NCI-H128 (cell line): ENCODE data around the gene ZDHHC5.

Experiments used
- DNase-seq: peaks from one replicate; lab custom pipeline; 2025; ENCODE audit not compliant: unreplicated experiment; lab: John Stamatoyannopoulos, UW

Gene ZDHHC5, protein sequence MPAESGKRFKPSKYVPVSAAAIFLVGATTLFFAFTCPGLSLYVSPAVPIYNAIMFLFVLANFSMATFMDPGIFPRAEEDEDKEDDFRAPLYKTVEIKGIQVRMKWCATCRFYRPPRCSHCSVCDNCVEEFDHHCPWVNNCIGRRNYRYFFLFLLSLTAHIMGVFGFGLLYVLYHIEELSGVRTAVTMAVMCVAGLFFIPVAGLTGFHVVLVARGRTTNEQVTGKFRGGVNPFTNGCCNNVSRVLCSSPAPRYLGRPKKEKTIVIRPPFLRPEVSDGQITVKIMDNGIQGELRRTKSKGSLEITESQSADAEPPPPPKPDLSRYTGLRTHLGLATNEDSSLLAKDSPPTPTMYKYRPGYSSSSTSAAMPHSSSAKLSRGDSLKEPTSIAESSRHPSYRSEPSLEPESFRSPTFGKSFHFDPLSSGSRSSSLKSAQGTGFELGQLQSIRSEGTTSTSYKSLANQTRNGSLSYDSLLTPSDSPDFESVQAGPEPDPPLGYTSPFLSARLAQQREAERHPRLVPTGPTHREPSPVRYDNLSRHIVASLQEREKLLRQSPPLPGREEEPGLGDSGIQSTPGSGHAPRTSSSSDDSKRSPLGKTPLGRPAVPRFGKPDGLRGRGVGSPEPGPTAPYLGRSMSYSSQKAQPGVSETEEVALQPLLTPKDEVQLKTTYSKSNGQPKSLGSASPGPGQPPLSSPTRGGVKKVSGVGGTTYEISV

GRCh38 chr11:57667736-57668433 lies at the start of gene ZDHHC5:
Gene ZDHHC5 (plus strand): TSS chr11:57668114. CDS start chr11:57673091, 4,977 bp downstream.
- DNase-seq, result peak; percentile 96

DNA sequence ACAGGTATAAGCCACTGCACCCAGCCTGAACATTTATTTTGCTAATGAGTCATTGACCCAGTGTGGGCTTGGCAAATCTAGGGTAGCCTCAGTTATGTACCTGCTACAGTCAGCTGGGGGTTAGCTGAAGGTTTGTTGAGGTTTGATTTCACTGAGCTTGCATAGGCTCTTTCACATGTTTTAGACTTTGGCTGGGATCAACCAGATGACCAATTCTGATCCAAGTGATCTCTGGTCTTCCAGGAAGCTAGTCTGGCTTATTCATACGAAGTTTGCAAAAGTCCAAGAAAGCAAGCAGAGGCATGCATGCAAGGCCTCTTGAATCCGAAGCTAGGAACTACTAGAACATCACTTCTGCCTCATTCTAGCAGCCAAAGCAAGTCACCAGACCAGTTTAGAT lies 49.5 kb upstream of the ZDHHC5 start:
- DNase-seq, result no peak

DNA sequence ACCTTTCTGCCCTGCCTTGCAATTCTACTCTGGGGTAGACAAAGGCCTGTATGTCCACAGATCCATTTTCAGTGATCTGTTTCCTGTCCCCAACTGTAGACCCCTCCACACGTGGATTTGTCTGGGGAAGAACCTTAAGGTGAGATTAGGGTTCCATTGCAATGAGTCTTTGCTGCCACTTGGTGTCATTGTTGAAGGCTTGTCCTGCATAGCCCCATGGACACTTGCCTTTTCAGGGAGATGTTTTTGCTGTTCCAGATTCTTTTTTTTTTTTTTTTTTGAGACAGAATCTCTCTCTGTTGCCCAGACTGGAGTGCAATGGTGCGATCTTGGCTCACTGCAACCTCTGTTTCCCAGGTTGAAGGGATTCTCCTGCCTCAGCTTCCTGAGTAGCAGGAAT lies 48.6 kb upstream of the ZDHHC5 start:
- no peak for DNase-seq

DNA sequence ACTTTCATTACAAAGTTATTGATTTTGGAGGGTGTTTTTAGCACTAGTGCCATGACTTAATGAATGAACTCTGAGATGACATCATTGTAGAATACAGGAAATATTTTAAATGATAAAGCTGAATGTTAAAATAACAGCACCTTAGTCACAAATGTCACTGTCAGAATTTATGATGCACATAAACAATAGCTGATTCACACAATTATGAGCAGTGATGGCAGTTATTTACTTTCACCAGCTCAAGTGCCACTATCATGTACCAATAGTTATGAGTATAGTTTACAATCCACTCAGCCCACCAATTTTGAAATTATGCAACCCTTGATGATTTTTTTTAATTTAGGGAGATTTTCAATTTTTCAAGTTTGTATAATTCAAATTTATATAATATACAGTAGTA lies 47.4 kb upstream of the ZDHHC5 start:
- DNase-seq, result no peak

DNA sequence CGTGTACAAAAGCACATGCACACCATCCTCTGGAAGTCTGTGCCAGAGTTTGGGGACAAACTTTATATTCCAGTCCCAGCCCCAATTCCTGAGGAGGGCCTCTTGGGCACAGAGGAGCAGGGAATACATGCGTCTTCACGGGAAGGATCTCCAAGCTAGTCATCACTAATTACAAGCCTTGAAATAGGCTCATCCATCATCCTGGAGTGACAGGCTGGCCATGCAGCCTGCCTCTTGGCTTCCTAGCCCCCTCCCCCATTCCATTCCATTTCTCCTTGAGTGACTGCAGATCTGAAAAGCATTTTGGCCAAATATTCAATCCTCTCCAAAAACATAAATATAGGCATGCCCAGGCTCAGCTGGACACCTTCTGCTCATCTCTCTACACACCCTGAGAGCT lies 45.7 kb upstream of the ZDHHC5 start:
- DNase-seq, result no peak

DNA sequence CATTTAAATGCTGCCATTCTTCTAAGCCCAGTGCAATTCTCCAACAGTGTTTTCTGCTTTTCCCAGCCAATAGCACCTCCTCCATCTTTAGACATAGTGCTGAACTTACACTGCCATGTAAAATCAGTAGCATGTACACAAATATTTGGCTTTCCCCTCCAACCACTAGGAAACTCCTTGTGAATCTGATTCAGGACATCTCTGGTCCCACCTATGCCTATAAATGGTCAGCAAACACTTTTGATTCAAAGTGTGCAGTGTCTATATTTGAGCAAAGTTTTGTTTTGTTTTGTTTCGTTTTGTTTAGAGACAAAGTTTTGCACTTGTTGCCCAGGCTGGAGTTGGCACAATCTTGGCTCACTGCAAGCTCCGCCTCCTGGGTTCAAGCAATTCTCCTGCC lies 43.0 kb upstream of the ZDHHC5 start:
- DNase-seq, result no peak

DNA sequence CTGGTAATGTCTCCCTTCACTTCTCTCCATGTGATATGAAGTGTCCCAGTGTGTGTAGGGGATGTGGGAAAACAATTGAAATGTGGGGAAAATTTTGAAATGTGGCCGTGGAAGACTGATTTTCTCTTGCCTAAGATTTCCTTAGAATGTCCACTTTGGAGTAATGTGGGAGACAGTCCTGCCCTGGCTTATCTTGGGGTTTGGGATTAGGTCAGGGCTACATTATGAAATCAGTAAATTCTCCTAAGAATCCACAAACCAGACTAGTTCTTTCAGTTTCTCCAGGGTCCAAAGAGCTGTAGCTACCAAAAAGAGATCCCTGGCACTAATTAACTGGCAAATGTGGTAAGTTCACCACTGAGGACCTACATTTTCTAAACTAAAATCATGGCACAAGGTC lies 41.0 kb upstream of the ZDHHC5 start:
- no peak for DNase-seq

GRCh38 chr11:57630171-57630570 lies 37.7 kb upstream of the ZDHHC5 start:
- no peak for DNase-seq

DNA sequence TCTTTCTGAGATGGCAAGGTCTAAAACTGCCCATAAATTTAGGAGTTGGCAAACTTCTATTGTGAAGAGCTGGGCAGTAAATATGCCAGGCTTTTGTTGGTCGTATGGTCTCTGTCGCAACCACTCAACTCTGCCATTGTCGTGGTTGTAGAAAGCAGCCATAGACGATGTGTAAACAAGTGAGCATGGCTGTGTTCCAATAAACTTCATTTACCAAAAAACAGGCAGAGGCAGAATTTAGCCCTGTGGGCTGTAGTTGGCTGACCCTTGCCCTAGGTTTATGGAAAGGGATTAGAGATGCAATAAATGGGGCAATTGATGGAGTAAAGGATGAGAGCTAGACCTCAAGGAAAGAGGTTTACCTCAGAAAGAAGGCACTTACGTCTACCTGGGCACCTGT lies 35.8 kb upstream of the ZDHHC5 start:
- DNase-seq, result no peak

GRCh38 chr11:57633394-57634070 lies 34.4 kb upstream of the ZDHHC5 start:
- DNase-seq, result no peak

- DNase-seq, result no peak
Observed at GRCh38 chr11:57634311-57634710, 33.6 kb upstream of the ZDHHC5 start.

- DNase-seq, result no peak
Observed at GRCh38 chr11:57635246-57635645, 32.7 kb upstream of the ZDHHC5 start.

GRCh38 chr11:57637626-57638004 lies 30.3 kb upstream of the ZDHHC5 start:
- DNase-seq, result no peak

DNA sequence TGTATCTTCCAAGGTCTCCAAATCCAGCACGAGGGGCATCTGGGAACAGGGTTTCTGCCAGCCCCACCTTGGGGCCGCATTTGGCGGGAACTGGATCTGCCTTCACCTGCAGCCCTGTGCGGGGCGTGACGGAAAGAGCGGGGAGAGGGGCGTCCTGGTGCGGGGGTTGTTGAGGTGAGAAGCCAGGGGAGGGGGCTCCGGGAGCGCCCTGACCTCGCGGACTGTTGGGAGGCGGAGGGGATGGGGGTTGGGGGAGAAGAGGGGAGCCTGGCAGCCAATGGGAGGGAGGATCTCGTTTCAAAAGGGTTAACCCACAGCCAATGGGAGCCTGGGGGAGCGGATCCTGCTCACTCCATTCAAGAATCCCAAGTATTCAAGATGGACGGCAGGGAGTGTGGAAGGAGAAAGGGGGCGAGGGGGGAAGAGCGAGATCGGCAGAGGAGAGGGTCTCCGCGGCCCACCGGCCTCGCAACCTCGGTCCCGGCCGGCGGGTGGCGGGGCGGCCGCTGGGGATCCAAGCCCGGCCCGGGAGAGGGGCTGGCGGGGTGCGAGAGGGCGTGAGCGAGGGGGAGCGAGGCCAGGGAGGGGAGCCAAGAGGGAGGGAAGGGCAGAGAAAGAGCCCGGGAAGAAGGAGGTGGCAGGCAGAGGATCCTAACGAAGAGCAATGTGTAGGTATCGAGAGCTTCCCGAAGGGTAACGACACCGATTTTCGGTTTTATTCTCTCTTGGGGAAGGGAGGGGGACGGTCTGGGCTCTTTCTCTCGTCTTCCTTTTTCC lies 29.7 kb upstream of the ZDHHC5 start:
- peak; percentile 76 for DNase-seq

DNA sequence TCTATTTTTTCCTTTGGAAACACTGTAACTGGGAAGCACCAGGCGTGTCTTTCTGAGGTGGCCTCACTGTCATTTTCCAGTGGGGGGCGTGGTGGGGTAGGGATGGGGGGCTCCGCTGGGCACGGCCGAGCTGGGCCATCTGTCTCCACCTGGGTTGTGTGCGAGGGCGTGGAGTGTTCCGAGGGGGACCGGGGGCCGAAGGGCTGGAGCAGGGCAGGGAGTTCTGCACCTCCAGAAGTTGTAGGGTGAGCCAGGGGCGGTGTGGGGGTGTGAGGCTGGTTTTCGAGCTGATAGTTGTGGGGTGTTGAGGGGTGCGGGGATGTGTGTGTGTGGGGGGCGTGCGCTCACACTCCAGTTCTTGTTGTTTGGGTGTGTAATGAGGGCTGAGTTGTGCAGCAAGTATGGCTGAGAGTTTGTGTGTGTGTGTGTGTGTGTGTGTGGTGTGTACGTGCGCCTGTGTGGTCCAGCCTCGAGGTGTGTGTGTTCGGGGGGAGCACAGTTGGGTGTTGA lies 29.0 kb upstream of the ZDHHC5 start:
- DNase-seq, result no peak

DNA sequence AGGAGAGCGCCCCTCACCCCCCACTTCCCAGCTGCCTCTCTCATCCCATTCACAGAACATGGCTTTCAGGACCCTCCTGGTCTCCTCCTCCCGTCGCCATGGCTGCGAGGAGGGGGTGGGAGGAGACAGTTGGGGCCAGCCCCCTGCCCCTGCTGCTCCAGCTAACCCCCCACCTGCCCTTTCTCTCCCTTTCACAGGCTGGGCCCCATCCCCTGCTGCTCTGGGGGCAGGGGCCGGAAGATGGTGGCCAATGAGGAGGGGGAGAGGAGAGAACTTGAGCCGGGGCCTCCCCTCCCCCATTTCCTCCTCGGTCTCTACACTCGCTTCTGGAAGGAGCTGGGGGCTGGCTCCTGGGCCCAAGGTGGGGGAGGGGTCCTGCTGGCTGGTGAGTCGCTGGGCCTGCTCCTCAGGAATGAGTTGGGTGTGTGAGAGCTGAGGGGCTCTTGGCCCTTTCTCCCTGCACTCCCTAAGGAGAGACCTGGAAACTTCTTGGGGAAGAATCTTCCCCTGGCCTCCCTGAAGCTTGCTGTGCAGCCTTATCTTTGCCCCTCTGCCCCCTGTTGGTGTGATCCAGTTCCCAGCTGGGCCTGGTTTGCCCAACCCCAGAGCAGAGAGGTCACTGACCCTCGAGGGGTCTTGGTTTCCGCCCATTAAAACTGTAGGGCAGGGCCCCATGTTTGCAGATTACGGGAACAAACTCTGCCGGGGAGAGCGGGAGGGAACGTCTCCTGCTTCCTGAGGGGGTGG lies 28.4 kb upstream of the ZDHHC5 start:
- no peak for DNase-seq

DNA sequence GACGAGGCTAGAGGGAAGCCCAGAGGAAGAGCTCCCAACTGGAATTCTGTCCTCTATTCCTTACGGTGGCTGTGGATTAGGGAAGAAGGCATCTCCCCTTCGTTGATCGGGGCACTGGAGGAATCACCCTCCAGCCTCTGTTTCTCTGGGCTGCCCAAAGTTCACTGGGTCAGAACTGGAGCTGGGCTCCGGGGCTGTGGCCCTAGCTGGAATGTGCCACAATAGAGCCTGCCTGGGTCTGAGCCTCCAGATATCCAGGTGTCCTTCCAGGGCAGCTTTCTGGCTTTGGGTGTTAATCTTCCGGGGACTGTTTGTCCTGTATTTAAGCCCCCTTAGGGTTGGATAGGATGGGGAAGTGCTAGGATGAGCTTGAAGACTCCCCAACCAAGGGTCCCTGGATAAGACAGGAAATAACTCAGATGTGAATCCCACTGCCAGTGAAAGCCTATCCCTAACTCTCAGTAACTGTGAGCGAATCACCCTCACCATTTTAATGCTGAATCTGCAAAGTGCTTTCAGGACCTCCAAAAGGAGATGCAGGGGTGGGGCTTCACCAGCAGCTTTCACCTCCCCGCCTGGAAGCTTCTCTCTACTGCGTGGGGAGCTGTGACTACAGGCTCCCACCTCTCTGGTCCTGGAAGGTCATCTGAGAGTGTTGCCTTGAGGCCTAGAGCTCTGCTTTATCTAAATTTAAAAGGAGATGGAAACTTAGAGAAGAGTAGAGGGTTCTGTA lies 27.7 kb upstream of the ZDHHC5 start:
- DNase-seq, result no peak

- peak; percentile 22 for DNase-seq
Observed at GRCh38 chr11:57641011-57641807, 26.7 kb upstream of the ZDHHC5 start.
